Bronchial epithelial cell (primary cell): ENCODE data around the gene PCSK7. TPM values are rescaled to one million over a fixed set of nuclear protein-coding genes. Genes with fewer than 3 reads are reported as not detected.
"Not testable (repeated sequence)": the region's sequence is repeated elsewhere in the genome, so short reads cannot be mapped to it uniquely, and the experiment has no call there.

ENCODE experiments used
- DNase-seq: peaks from one replicate; pipeline ENCODE4 v3.0.0-alpha.2; 2010; ENCODE audit warnings: low read depth
- FAIRE-seq: peaks from 2 replicates; lab custom pipeline; 2011; peaks lifted over from hg19 to GRCh38; lab: Jason Lieb, UNC
- H3K27me3 ChIP-seq: 2 replicates; pipeline ENCODE4 v1.5.1; 2011; ENCODE audit warnings: low read length; ENCODE audit not compliant: control insufficient read depth, insufficient read depth
- H3K36me3 ChIP-seq: 2 replicates; pipeline ENCODE4 v1.5.1; 2011; ENCODE audit warnings: low read length; ENCODE audit not compliant: control insufficient read depth, insufficient read depth
- H3K4me3 ChIP-seq: 2 replicates; pipeline ENCODE4 v1.5.1; 2011; ENCODE audit warnings: mild to moderate bottlenecking, low read depth, low read length, control low read depth
- CTCF ChIP-seq: IDR thresholded peaks from 2 replicates; pipeline ENCODE4 v1.5.1; 2011; ENCODE audit warnings: mild to moderate bottlenecking, moderate library complexity, low read length, control low read depth, inconsistent platforms; ENCODE audit not compliant: insufficient read depth, severe bottlenecking
- total RNA-seq: library from RNA; depleted of rRNA; stranded (reverse); fragments of >200 nt; gene quantifications from 2 replicates; pipeline ENCODE4 v1.2.1, GENCODE V29; 2014

The PCSK7 gene
- total RNA-seq, 1 donor from 2014 or later: 27.9 TPM

- Histone ChIP-seq H3K4me3 (no peak overlapping the region), H3K27me3 (no peaks in the 10 kb centered on the region), H3K36me3 (peaks cover 13% of the 10 kb centered on the region)
- DNase-seq (no peak), FAIRE-seq (no peak)
- TF ChIP-seq CTCF: no peak
Observed at GRCh38 chr11:117183724-117184349, 48.0 kb downstream of the PCSK7 start.

GRCh38 chr11:117183178-117183577 is 48.7 kb downstream of the PCSK7 start:
- not testable (repeated sequence) for H3K36me3 ChIP-seq, H3K27me3 ChIP-seq, FAIRE-seq, DNase-seq, H3K4me3 ChIP-seq

GRCh38 chr11:117182551-117182935 is 49.3 kb downstream of the PCSK7 start:
- FAIRE-seq: no peak
- no peaks in the 10 kb centered on the region for H3K27me3 ChIP-seq
- DNase-seq: no peak
- no peak overlapping the region for H3K4me3 ChIP-seq
- TF ChIP-seq CTCF: no peak
- peaks cover 7% of the 10 kb centered on the region for H3K36me3 ChIP-seq

GRCh38 chr11:117181586-117182550 is 50.0 kb downstream of the PCSK7 start:
- Histone ChIP-seq H3K36me3 (peaks cover 7% of the 10 kb centered on the region), H3K4me3 (no peak overlapping the region), H3K27me3 (no peaks in the 10 kb centered on the region)
- TF ChIP-seq CTCF: no peak
- FAIRE-seq: no peak
- DNase-seq: no peak

GRCh38 chr11:117180661-117181585 is 51.0 kb downstream of the PCSK7 start:
- DNase-seq: peak; percentile 58
- peak; percentile 88 for TF ChIP-seq CTCF
- peaks cover 4% of the 10 kb centered on the region for H3K36me3 ChIP-seq
- no peak overlapping the region for H3K4me3 ChIP-seq
- no peak for FAIRE-seq
- H3K27me3 ChIP-seq: no peaks in the 10 kb centered on the region

GRCh38 chr11:117180020-117180419 is 51.9 kb downstream of the PCSK7 start:
- DNase-seq (no peak), FAIRE-seq (no peak)
- peaks cover 4% of the 10 kb centered on the region for H3K36me3 ChIP-seq
- TF ChIP-seq CTCF: no peak
- H3K4me3 ChIP-seq: peak overlapping the region; percentile 77
- H3K27me3 ChIP-seq: no peaks in the 10 kb centered on the region
